Astrocyte of the hippocampus (primary cell): ENCODE data around the gene EIF2S2.

Source experiments
- DNase-seq: peaks from one replicate; pipeline ENCODE4 v3.0.0; 2011; ENCODE audit warnings: low read depth, low spot score

The EIF2S2 gene

GRCh38 chr20:34064286-34064685 lies 47.8 kb downstream of the EIF2S2 start:
- DNase-seq = no peak

GRCh38 chr20:34062570-34063482 lies 49.2 kb downstream of the EIF2S2 start:
- peak; percentile 39 for DNase-seq

GRCh38 chr20:34061695-34062094 lies 50.3 kb downstream of the EIF2S2 start:
- no peak for DNase-seq

- DNase-seq = no peak
Measured at GRCh38 chr20:34060970-34061369, 51.1 kb downstream of the EIF2S2 start.

- no peak for DNase-seq
Measured at GRCh38 chr20:34058831-34059230, 53.2 kb downstream of the EIF2S2 start.

GRCh38 chr20:34055290-34055689 lies 56.8 kb downstream of the EIF2S2 start:
- DNase-seq = no peak

- DNase-seq = no peak
Measured at GRCh38 chr20:34052414-34052813, 59.6 kb downstream of the EIF2S2 start.

GRCh38 chr20:34049897-34050695 lies 61.9 kb downstream of the EIF2S2 start:
- DNase-seq = peak; percentile 53

- DNase-seq = no peak
Measured at GRCh38 chr20:34049389-34049788, 62.7 kb downstream of the EIF2S2 start.

- no peak for DNase-seq
Measured at GRCh38 chr20:34047917-34048316, 64.1 kb downstream of the EIF2S2 start.

- no peak for DNase-seq
Measured at GRCh38 chr20:34047010-34047687, 64.9 kb downstream of the EIF2S2 start.

GRCh38 chr20:34045930-34046725 lies 65.9 kb downstream of the EIF2S2 start:
- no peak for DNase-seq

- DNase-seq = no peak
Measured at GRCh38 chr20:34045294-34045693, 66.7 kb downstream of the EIF2S2 start.

GRCh38 chr20:34043025-34043424 lies 69.0 kb downstream of the EIF2S2 start:
- DNase-seq = no peak

GRCh38 chr20:34042262-34042661 lies 69.8 kb downstream of the EIF2S2 start:
- DNase-seq = no peak

- DNase-seq = no peak
Measured at GRCh38 chr20:34041226-34041625, 70.8 kb downstream of the EIF2S2 start.

- no peak for DNase-seq
Measured at GRCh38 chr20:34040300-34040995, 71.6 kb downstream of the EIF2S2 start.
